PC-9 (cell line): ENCODE results near the gene HPCAL1. TPM values are rescaled to one million over a fixed set of nuclear protein-coding genes. Genes with fewer than 3 reads are reported as not detected.

ENCODE experiments used
- BruUV-seq: library from RNA; stranded (reverse); fragments of 400-500 nt; replicated peaks from 2 replicates; lab custom pipeline; 2021; lab: Mats Ljungman, UMichigan
- CTCF ChIA-PET: fragments of 300-600 bp; sonication (Branson Sonifier 250); formaldehyde crosslinking; loops from one replicate; lab custom pipeline; 2022; ENCODE audit warnings: antibody characterized with exemption; lab: Charles Lee
- POLR2A ChIA-PET: fragments of 300-600 bp; sonication (Branson Sonifier 250); formaldehyde crosslinking; loops from one replicate; lab custom pipeline; 2022; ENCODE audit warnings: antibody characterized with exemption; ENCODE audit not compliant: unreplicated experiment; lab: Charles Lee
- DNase-seq, 2 experiments: peaks; one replicate each; pipeline versions ENCODE4 v3.0.0 to v3.0.0-alpha.2; 2015 to 2022; ENCODE audit warnings: mixed read lengths in 1 of 2
- H2AFZ ChIP-seq: fragments of 200-600 bp; sonication (generic); 2 replicates; pipeline ENCODE4 v1.8.1; 2017; ENCODE audit warnings: antibody characterized with exemption
- H3F3A ChIP-seq: fragments of 200-600 bp; sonication (generic); 2 replicates; pipeline ENCODE4 v1.8.1; 2017; ENCODE audit warnings: antibody characterized with exemption, mild to moderate bottlenecking, low read depth; ENCODE audit not compliant: insufficient read depth
- H3K27ac ChIP-seq: fragments of 200-600 bp; sonication (generic); 2 replicates; pipeline ENCODE4 v1.6.1; 2016; ENCODE audit warnings: mixed run types
- H3K27me3 ChIP-seq: fragments of 200-600 bp; sonication (generic); 2 replicates; pipeline ENCODE4 v1.6.1; 2016; ENCODE audit warnings: low read depth, mixed run types; ENCODE audit not compliant: insufficient read depth
- H3K36me3 ChIP-seq: fragments of 200-600 bp; sonication (generic); 2 replicates; pipeline ENCODE4 v1.6.1; 2016; ENCODE audit warnings: low read depth, mixed run types
- H3K4me1 ChIP-seq: fragments of 200-600 bp; sonication (generic); replicated peaks from 2 replicates; pipeline ENCODE4 v1.6.1; 2016; ENCODE audit warnings: mixed run types; ENCODE audit not compliant: insufficient read depth
- H3K4me2 ChIP-seq: fragments of 200-600 bp; sonication (generic); 2 replicates; pipeline ENCODE4 v1.6.1; 2017; ENCODE audit warnings: mixed run types
- H3K4me3 ChIP-seq: fragments of 200-600 bp; sonication (generic); 2 replicates; pipeline ENCODE4 v1.6.1; 2016; ENCODE audit warnings: mixed run types
- H3K79me2 ChIP-seq: fragments of 200-600 bp; sonication (generic); 2 replicates; pipeline ENCODE4 v1.6.1; 2017; ENCODE audit warnings: low read depth, mixed run types
- H3K9me2 ChIP-seq: fragments of 200-600 bp; sonication (generic); 2 replicates; pipeline ENCODE4 v1.8.1; 2017; ENCODE audit warnings: mild to moderate bottlenecking; ENCODE audit not compliant: insufficient read depth
- H3K9me3 ChIP-seq: fragments of 200-600 bp; sonication (generic); 2 replicates; pipeline ENCODE4 v1.8.1; 2016; ENCODE audit warnings: low read depth; ENCODE audit not compliant: insufficient read depth
- H4K20me1 ChIP-seq: fragments of 200-600 bp; sonication (generic); 2 replicates; pipeline ENCODE4 v1.8.1; 2017; ENCODE audit not compliant: insufficient read depth
- CTCF ChIP-seq: fragments of 200-600 bp; sonication (generic); conservative IDR thresholded peaks from 2 replicates; pipeline ENCODE4 v1.6.1; 2017; ENCODE audit warnings: mixed run types, antibody characterized with exemption, mild to moderate bottlenecking, moderate library complexity
- EZH2 ChIP-seq: fragments of 200-600 bp; sonication (generic); IDR thresholded peaks from 2 replicates; pipeline ENCODE4 v1.8.0; 2017; ENCODE audit warnings: antibody characterized with exemption, low read depth
- intact Hi-C: fragments of 100-400 bp; cut with micrococcal nuclease; formaldehyde crosslinking; loops from one replicate; pipeline ENCODE4 v1.10.0; 2022; ENCODE audit not compliant: unreplicated experiment
- total RNA-seq: library from RNA; stranded (reverse); gene quantifications from 2 replicates; pipeline ENCODE4 v1.2.3, GENCODE V29; 2021

The HPCAL1 gene
- total RNA-seq, 1 experiment from 2014 or later = 105 TPM

GRCh38 chr2:10444463-10444862 lies 141.8 kb downstream of the HPCAL1 start:
- POLR2A ChIA-PET = no interaction called here
- Histone ChIP-seq H3K4me2 (no peak overlapping the region), H3F3A (peaks cover 16% of the 10 kb centered on the region; the same call in 1 of the 2 replicates), H4K20me1 (peaks cover 28% of the 10 kb centered on the region), H3K9me3 (no peaks in the 10 kb centered on the region), H3K4me3 (no peak overlapping the region), H3K79me2 (peaks cover 34% of the 10 kb centered on the region), H3K27ac (no peak overlapping the region), H3K27me3 (no peaks in the 10 kb centered on the region), H3K4me1 (peaks cover 21% of the 10 kb centered on the region), H3K36me3 (peaks cover 36% of the 10 kb centered on the region), H2AFZ (no peak overlapping the region), H3K9me2 (no peaks in the 10 kb centered on the region)
- BruUV-seq = no TSS peak
- no peak for DNase-seq
- TF ChIP-seq EZH2 (no peak), CTCF (no peak)
- CTCF ChIA-PET = no interaction called here
- intact Hi-C loops = no loop called here

- no peak for DNase-seq
- H3K4me3 ChIP-seq = peak overlapping the region; percentile 75
- peaks cover 28% of the 10 kb centered on the region for H4K20me1 ChIP-seq
- peak overlapping the region; percentile 85 for H3K4me2 ChIP-seq
- intact Hi-C loops = loop anchor here (2.0 to 5.0 kb wide), 3 partner anchors 151 to 1024 kb away; partner anchors contain the start of genes CPSF3 and ITGB1BP1
- H3K36me3 ChIP-seq = peaks cover 34% of the 10 kb centered on the region
- peaks cover 34% of the 10 kb centered on the region for H3K79me2 ChIP-seq
- no peaks in the 10 kb centered on the region for H3K9me2 ChIP-seq
- no peaks in the 10 kb centered on the region for H3K9me3 ChIP-seq
- no peaks in the 10 kb centered on the region for H3K27me3 ChIP-seq
- no peak overlapping the region for H3K27ac ChIP-seq
- no TSS peak for BruUV-seq
- H3K4me1 ChIP-seq = peaks cover 39% of the 10 kb centered on the region
- no peak for TF ChIP-seq EZH2
- TF ChIP-seq CTCF = no peak
- ChIA-PET POLR2A (no interaction called here), CTCF (interaction anchor here (0.5 to 2.3 kb wide), 3 partner anchors 12 to 213 kb away, joined by 3 to 9 read pairs (median 6); no protein-coding TSS in a partner anchor)
- no peak overlapping the region for H2AFZ ChIP-seq
- H3F3A ChIP-seq = peaks cover 24% of the 10 kb centered on the region
These were observed 143.9 kb downstream of the HPCAL1 start for GRCh38 chr2:10446631-10447030.

- H2AFZ ChIP-seq = peak overlapping the region; percentile 74
- H3K36me3 ChIP-seq = peaks cover 27% of the 10 kb centered on the region
- H3K79me2 ChIP-seq = peaks cover 34% of the 10 kb centered on the region
- intact Hi-C loops = loop anchor here (2.0 to 5.0 kb wide), 3 partner anchors 150 to 1025 kb away; partner anchors contain the start of genes CPSF3 and ITGB1BP1
- H3K4me2 ChIP-seq = peak overlapping the region; percentile 85
- H3K4me3 ChIP-seq = peak overlapping the region; percentile 75
- TF ChIP-seq CTCF = 0 out of 2 replicates have a peak, but pooled peaks have one; percentile 13
- no peak for TF ChIP-seq EZH2
- no peaks in the 10 kb centered on the region for H3K9me3 ChIP-seq
- ChIA-PET CTCF (interaction anchor here (0.5 to 2.3 kb wide), 4 partner anchors 13 to 213 kb away, joined by 4 to 9 read pairs (median 5); no protein-coding TSS in a partner anchor), POLR2A (interaction anchor here (0.6 kb wide), 1 partner anchor 136 kb away, joined by 3 read pairs; no protein-coding TSS in a partner anchor)
- peak in 1 of 2 experiments; percentile 55 for DNase-seq
- TSS peak; percentile 67 for BruUV-seq
- peak overlapping the region; percentile 7 for H3K27ac ChIP-seq
- peaks cover 30% of the 10 kb centered on the region for H3F3A ChIP-seq
- H3K27me3 ChIP-seq = no peaks in the 10 kb centered on the region
- no peaks in the 10 kb centered on the region for H3K9me2 ChIP-seq
- peaks cover 28% of the 10 kb centered on the region for H4K20me1 ChIP-seq
- peaks cover 47% of the 10 kb centered on the region for H3K4me1 ChIP-seq
These were observed 144.7 kb downstream of the HPCAL1 start for GRCh38 chr2:10447300-10447894.
